GM06990 (cell line): Measurements from ENCODE around the gene GSAP.

Experiments
- DNase-seq: peaks from one replicate; pipeline ENCODE4 v3.0.0-alpha.2; 2011; ENCODE audit not compliant: insufficient read length; ENCODE audit errors: extremely low read depth
- H3K27me3 ChIP-seq: replicated peaks from 2 replicates; pipeline ENCODE4 v1.6.0; 2011; ENCODE audit warnings: low read length; ENCODE audit not compliant: control insufficient read depth, insufficient read depth
- H3K36me3 ChIP-seq: 2 replicates; pipeline ENCODE4 v1.5.1; 2011; ENCODE audit warnings: low read length; ENCODE audit not compliant: control insufficient read depth, insufficient read depth
- H3K4me3 ChIP-seq: replicated peaks from 2 replicates; pipeline ENCODE4 v1.5.1; 2011; ENCODE audit warnings: low read depth, mild to moderate bottlenecking, control low read depth, low read length
- CTCF ChIP-seq: IDR thresholded peaks from 2 replicates; pipeline ENCODE4 v1.5.1; 2011; ENCODE audit warnings: low read length, control low read depth, mild to moderate bottlenecking, inconsistent platforms; ENCODE audit not compliant: insufficient read depth, poor library complexity, severe bottlenecking

Gene GSAP

DNA sequence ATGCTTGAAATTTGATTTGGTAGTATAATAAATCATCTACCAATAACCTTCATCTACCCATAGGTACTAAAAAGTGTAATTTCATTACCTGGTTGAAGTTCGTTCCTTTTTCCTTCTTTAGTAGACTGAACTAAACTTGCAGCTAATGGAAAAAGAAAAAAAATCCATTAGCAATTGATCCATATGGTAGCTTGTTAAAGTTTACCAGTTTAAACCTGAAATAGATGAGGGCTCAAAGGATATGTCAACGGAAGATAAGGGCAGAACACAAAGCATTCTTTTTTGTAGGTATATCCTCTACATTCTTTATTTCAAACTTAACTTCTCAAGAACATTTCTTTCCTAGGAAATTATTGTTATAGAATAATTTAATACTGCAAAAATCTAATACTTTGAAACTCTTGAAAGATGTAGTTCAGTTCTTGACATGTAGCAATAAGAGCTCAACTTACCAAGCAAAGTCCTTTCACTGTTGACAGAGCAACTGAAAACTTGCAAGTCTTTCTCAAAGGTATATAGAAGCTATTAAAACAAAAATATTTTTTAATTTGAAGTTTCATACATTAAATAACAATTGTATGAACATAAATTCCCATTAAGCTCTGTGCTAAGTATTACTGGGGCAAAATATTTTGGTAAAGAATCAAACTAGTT, 19.1 kb downstream of the GSAP start:
- Histone ChIP-seq H3K36me3 (no peaks in the 10 kb centered on the region), H3K27me3 (no peaks in the 10 kb centered on the region), H3K4me3 (no peak overlapping the region)
- TF ChIP-seq CTCF = no peak
- DNase-seq = no peak

GRCh38 chr7:77395626-77396025, 20.5 kb downstream of the GSAP start:
- Histone ChIP-seq H3K36me3 (no peaks in the 10 kb centered on the region), H3K27me3 (no peaks in the 10 kb centered on the region), H3K4me3 (no peak overlapping the region)
- TF ChIP-seq CTCF = no peak
- DNase-seq = no peak

DNA sequence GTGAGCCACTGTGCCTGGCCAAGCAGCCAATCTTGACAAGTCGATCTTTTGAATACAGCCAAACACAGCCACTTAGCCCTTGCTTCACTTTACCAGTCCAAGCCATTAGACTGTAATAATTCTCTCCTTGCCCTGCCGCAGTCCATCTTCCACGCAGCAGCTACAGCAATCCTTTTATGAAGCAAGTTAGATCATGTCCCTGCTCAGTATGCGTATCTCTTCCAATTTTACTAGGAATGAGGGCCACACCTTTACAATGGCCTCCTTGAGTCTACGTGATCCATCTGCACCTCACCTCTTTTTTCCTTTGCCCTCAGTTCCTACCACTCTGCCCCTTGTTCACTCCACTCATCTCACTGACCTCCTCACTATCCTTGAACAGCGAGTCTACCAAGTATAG, 22.2 kb downstream of the GSAP start:
- TF ChIP-seq CTCF = no peak
- no peaks in the 10 kb centered on the region for H3K36me3 ChIP-seq

DNA sequence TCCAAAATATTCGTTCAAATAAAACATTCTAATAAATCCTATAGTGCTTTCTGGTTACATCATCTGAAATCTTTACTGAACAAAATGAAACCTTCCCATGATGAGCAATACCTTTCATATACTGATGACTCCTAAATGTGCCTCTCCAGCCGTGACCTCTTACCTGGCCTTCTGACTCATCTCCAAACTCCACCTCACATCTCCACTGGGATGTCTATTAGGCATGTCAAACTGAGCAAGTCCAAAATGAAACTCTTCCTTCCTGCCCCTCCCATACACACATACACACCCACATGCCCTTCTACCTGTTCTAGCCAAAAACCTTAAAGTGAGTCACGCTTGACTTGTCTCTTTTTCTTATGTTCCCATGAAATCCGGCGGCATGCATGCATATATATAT, 22.9 kb downstream of the GSAP start:
- Histone ChIP-seq H3K4me3 (no peak overlapping the region), H3K27me3 (no peaks in the 10 kb centered on the region), H3K36me3 (no peaks in the 10 kb centered on the region)
- peak; percentile 72 for DNase-seq
- TF ChIP-seq CTCF = no peak

More for the DNA sequence above, 22.2 kb downstream of the GSAP start:
- no peak for DNase-seq
- H3K4me3 ChIP-seq = no peak overlapping the region
- H3K27me3 ChIP-seq = no peaks in the 10 kb centered on the region

DNA sequence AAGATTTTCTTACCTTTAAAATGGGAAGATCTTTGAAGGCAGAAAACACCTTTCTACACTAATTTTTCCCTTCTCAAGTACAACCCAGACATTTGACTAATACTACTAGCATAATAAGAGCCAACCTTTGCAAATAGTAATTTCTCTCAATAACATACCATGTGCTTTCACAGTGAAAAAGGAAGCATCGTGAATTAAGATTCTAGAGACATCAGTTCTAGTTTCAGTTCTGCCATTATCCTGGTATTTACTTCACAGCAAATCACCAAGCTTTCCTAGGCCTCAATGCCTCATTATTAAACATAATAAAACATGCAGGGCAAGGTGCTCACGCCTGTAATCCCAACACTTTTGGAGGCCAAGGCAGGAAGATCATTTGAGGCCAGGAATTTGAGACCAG, 24.9 kb downstream of the GSAP start:
- H3K36me3 ChIP-seq = no peaks in the 10 kb centered on the region
- H3K27me3 ChIP-seq = no peaks in the 10 kb centered on the region
- no peak overlapping the region for H3K4me3 ChIP-seq
- DNase-seq = peak; percentile 26
- no peak for TF ChIP-seq CTCF
